ENCODE results near the gene CDH23. TPM values are rescaled to one million over a fixed set of nuclear protein-coding genes. Genes with fewer than 3 reads are reported as not detected.

CDH23 gene
- total and polyA plus RNA-seq, 9 of the 15 experiments (the other 6 are each of a cell fraction or from before 2014, with no cell fraction given) = 0.18 to 1.2 (median 0.47) TPM

DNA sequence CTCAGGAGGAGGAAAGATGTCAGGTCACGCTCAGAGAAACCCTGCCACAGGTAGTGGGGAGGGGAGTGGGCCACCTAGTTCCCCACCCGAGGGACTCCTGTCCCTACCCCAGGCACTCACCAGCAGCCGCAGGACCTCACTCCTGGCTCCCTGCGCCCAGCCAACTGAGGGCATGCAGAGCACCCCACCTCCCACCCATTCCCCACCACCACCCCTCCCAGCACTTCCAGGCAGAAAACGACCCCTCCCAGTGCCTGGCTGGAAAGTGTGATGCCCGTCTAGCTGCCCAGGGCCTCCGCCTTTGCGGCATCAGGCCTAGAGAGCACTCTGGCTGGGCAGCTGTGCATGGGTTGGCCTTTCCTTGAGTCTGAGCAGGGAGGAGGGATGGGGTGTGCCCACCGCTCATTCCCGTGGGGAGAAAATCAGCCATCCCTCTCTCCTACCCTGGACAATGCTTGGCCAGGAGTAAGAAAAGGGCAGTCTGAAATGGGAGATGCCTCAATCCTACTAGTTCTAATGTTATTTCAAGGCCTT is 321.5 kb downstream of the CDH23 start:
- 62% methylated on average over 10 of the region's 10 CpGs for WGBS (ENCODE audit: insufficient coverage, low coverage, missing lambda C conversion rate)
- POLR2A ChIA-PET = interaction anchor here (0.7 to 1.0 kb wide), 2 partner anchors 24 to 340 kb away, joined by 3 read pairs; no protein-coding TSS in a partner anchor
- H3K4me1 ChIP-seq (replicated peaks in 1 of 2; ENCODE audit: control insufficient read depth in 2 of 2, insufficient read depth in 2 of 2, low read length in 2 of 2) = peaks cover 18 to 31% of the 10 kb centered on the region in 2 experiments

DNA sequence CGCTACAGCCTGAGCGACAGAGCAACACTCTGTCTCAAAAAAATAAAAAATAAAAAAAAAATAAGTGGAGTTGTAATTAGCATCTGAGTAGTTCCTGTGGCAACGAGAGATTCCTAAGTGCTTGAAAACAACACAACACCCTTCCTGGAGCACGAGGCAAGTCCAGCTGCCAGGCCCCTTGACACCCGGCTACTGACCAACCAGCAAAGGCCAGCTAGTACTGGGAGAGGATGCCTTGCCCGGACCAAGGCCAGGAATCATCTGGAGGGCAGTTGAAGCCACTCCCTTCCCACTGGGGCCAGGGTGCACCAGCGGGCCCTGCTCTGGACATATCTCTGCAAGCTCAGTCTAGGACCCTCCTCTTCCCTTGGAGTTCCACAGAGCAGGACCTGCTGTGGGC is 322.3 kb downstream of the CDH23 start:
- FAIRE-seq (no peak), ATAC-seq (no peak), DNase-seq (ENCODE audit: extremely low read depth in 1 of 4, low spot score in 3 of 4) (no peak)
- intact Hi-C loops (cut with micrococcal nuclease) (no loop called here), in situ Hi-C loops (cut with MboI) (no loop called here)
- H3K27me3 ChIP-seq (ENCODE audit: control insufficient read depth in 2 of 2, insufficient read depth in 2 of 2, low read length in 2 of 2) = no peaks in the 10 kb centered on the region
- no peak overlapping the region for H3K27ac ChIP-seq (ENCODE audit: extremely low read depth, low read depth, low read length)
- H3K79me2 ChIP-seq (ENCODE audit: control insufficient read depth, insufficient read depth, low read length) = no peaks in the 10 kb centered on the region
- TF ChIP-seq ZNF23 (CRISPR knock-in tag; IDR thresholded peaks at IDR 0.05) (no peak), U2AF1 (optimal IDR thresholded peaks at IDR 0.05; ENCODE audit: low read depth, low read length) (no peak), ZNF717 (CRISPR knock-in tag; IDR thresholded peaks at IDR 0.05) (no peak), ZNF124 (CRISPR knock-in tag; IDR thresholded peaks at IDR 0.05) (no peak), SOX6 (IDR thresholded peaks at IDR 0.05) (no peak)
- TF ChIP-seq, protein P1, sequence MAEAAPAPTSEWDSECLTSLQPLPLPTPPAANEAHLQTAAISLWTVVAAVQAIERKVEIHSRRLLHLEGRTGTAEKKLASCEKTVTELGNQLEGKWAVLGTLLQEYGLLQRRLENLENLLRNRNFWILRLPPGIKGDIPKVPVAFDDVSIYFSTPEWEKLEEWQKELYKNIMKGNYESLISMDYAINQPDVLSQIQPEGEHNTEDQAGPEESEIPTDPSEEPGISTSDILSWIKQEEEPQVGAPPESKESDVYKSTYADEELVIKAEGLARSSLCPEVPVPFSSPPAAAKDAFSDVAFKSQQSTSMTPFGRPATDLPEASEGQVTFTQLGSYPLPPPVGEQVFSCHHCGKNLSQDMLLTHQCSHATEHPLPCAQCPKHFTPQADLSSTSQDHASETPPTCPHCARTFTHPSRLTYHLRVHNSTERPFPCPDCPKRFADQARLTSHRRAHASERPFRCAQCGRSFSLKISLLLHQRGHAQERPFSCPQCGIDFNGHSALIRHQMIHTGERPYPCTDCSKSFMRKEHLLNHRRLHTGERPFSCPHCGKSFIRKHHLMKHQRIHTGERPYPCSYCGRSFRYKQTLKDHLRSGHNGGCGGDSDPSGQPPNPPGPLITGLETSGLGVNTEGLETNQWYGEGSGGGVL (CRISPR knock-in tag; IDR thresholded peaks at IDR 0.05) = no peak
- H3K4me1 ChIP-seq (replicated peaks in 1 of 2; ENCODE audit: control insufficient read depth in 2 of 2, insufficient read depth in 2 of 2, low read length in 2 of 2) = peaks cover 10 to 30% of the 10 kb centered on the region in 2 experiments
- H3K4me3 ChIP-seq = no peak overlapping the region
- BruUV-seq (replicated peaks) = no TSS peak
- 52% methylated on average over 7 of the region's 7 CpGs for WGBS (ENCODE audit: insufficient coverage, low coverage, missing lambda C conversion rate)
- no peaks in the 10 kb centered on the region for H3K36me3 ChIP-seq (ENCODE audit: control insufficient read depth, insufficient read depth, low read length)
- H3K9me3 ChIP-seq (replicated peaks; ENCODE audit: control insufficient read depth, insufficient read depth, low read depth, low read length) = no peaks in the 10 kb centered on the region
- POLR2A ChIA-PET = interaction anchor here (0.6 to 1.4 kb wide), 4 partner anchors 9 to 35 kb away, joined by 3 to 4 read pairs (median 4); no protein-coding TSS in a partner anchor
- no peaks in the 10 kb centered on the region for H4K20me1 ChIP-seq (replicated peaks; ENCODE audit: control insufficient read depth, insufficient read depth, low read length)
- no peak overlapping the region for H3K4me2 ChIP-seq (ENCODE audit: insufficient read depth, low read length)
- no peak overlapping the region for H2AFZ ChIP-seq (ENCODE audit: low read depth, low read length)
- CTCF ChIA-PET (ENCODE audit: low intra/inter-chr PET ratio) = no interaction called here
- H3K9ac ChIP-seq (ENCODE audit: insufficient read depth in 1 of 2, low read depth in 2 of 2, low read length in 2 of 2) = peak overlapping the region in 1 of 2 experiments; percentile 60; a peak in 2 of 4 replicates
- no peaks in the 10 kb centered on the region for H3K9me1 ChIP-seq (ENCODE audit: control insufficient read depth, insufficient read depth, low read length)

More for the DNA sequence above, 321.5 kb downstream of the CDH23 start:
- DNase-seq (ENCODE audit: extremely low read depth in 1 of 4, low spot score in 3 of 4) (no peak), ATAC-seq (no peak), FAIRE-seq (no peak)
- no peaks in the 10 kb centered on the region for H3K79me2 ChIP-seq (ENCODE audit: control insufficient read depth, insufficient read depth, low read length)
- TF ChIP-seq SMAD1 (IDR thresholded peaks at IDR 0.05; ENCODE audit: low read depth, low read length, partially characterized antibody) = no peak
- no peak for TF ChIP-seq KAT7 (CRISPR knock-in tag; IDR thresholded peaks at IDR 0.05; ENCODE audit: borderline replicate concordance)
- TF ChIP-seq EP300 (IDR thresholded peaks at IDR 0.05; ENCODE audit: low read length) = no peak
- TF ChIP-seq, protein P2, sequence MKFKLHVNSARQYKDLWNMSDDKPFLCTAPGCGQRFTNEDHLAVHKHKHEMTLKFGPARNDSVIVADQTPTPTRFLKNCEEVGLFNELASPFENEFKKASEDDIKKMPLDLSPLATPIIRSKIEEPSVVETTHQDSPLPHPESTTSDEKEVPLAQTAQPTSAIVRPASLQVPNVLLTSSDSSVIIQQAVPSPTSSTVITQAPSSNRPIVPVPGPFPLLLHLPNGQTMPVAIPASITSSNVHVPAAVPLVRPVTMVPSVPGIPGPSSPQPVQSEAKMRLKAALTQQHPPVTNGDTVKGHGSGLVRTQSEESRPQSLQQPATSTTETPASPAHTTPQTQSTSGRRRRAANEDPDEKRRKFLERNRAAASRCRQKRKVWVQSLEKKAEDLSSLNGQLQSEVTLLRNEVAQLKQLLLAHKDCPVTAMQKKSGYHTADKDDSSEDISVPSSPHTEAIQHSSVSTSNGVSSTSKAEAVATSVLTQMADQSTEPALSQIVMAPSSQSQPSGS (CRISPR knock-in tag; IDR thresholded peaks at IDR 0.05) = no peak
- no TSS peak for BruUV-seq (replicated peaks)
- intact Hi-C loops (cut with micrococcal nuclease) (no loop called here), in situ Hi-C loops (cut with MboI) (no loop called here)
- CTCF ChIA-PET (ENCODE audit: low intra/inter-chr PET ratio) = no interaction called here
- no peak overlapping the region for H2AFZ ChIP-seq (ENCODE audit: low read depth, low read length)
- H3K27me3 ChIP-seq (ENCODE audit: control insufficient read depth in 2 of 2, insufficient read depth in 2 of 2, low read length in 2 of 2) = no peaks in the 10 kb centered on the region
- no peak overlapping the region for H3K27ac ChIP-seq (ENCODE audit: extremely low read depth, low read depth, low read length)
- no peaks in the 10 kb centered on the region for H3K36me3 ChIP-seq (ENCODE audit: control insufficient read depth, insufficient read depth, low read length)
- no peak overlapping the region for H3K4me3 ChIP-seq
- H3K4me2 ChIP-seq (ENCODE audit: insufficient read depth, low read length) = no peak overlapping the region
- H3K9me3 ChIP-seq (replicated peaks; ENCODE audit: control insufficient read depth, insufficient read depth, low read depth, low read length) = no peaks in the 10 kb centered on the region
- 0 out of 4 replicates have a peak overlapping the region, but pooled peaks of 1 of the 2 experiments have one; percentile 14 for H3K9ac ChIP-seq (ENCODE audit: insufficient read depth in 1 of 2, low read depth in 2 of 2, low read length in 2 of 2)
- H3K9me1 ChIP-seq (ENCODE audit: control insufficient read depth, insufficient read depth, low read length) = no peaks in the 10 kb centered on the region
- no peaks in the 10 kb centered on the region for H4K20me1 ChIP-seq (replicated peaks; ENCODE audit: control insufficient read depth, insufficient read depth, low read length)
